ENCODE measurements around the gene ABI1.

The ABI1 gene

GRCh38 chr10:26777686-26778085 is 83.1 kb downstream of the ABI1 start:
- no peak for DNase-seq (ENCODE audit: low spot score)
- TF ChIP-seq CTCF (IDR thresholded peaks at IDR 0.05; ENCODE audit: extremely low read depth, missing control alignments) = no peak

- no peak for TF ChIP-seq CTCF (IDR thresholded peaks at IDR 0.05; ENCODE audit: extremely low read depth, missing control alignments)
- DNase-seq (ENCODE audit: low spot score) = no peak
Observed at GRCh38 chr10:26776258-26776657, 84.5 kb downstream of the ABI1 start.

- DNase-seq (ENCODE audit: low spot score) = no peak
- TF ChIP-seq CTCF (IDR thresholded peaks at IDR 0.05; ENCODE audit: extremely low read depth, missing control alignments) = no peak
Observed at GRCh38 chr10:26773633-26774032, 87.1 kb downstream of the ABI1 start.

GRCh38 chr10:26770069-26770468 is 90.7 kb downstream of the ABI1 start:
- no peak for TF ChIP-seq CTCF (IDR thresholded peaks at IDR 0.05; ENCODE audit: extremely low read depth, missing control alignments)

GRCh38 chr10:26765549-26765948 is 95.2 kb downstream of the ABI1 start:
- no peak for TF ChIP-seq CTCF (IDR thresholded peaks at IDR 0.05; ENCODE audit: extremely low read depth, missing control alignments)
- no peak for DNase-seq (ENCODE audit: low spot score)

More at GRCh38 chr10:26770069-26770468, 90.7 kb downstream of the ABI1 start:
- no peak for DNase-seq (ENCODE audit: low spot score)

- no peak for TF ChIP-seq CTCF (IDR thresholded peaks at IDR 0.05; ENCODE audit: extremely low read depth, missing control alignments)
- no peak for DNase-seq (ENCODE audit: low spot score)
Observed at GRCh38 chr10:26759008-26759407, 101.8 kb downstream of the ABI1 start.

GRCh38 chr10:26755443-26755903 is 105.3 kb downstream of the ABI1 start:
- DNase-seq (ENCODE audit: low spot score) = peak; percentile 48
- no peak for TF ChIP-seq CTCF (IDR thresholded peaks at IDR 0.05; ENCODE audit: extremely low read depth, missing control alignments)

Data from GM20000 (cell line).